ENCODE measurements around the gene BTBD9. TPM values are rescaled to one million over a fixed set of nuclear protein-coding genes. Genes with fewer than 3 reads are reported as not detected.

The BTBD9 gene
- total and polyA plus RNA-seq, 7 experiments from 2014 or later: 12.7 to 58.8 (median 37.8) TPM

DNA sequence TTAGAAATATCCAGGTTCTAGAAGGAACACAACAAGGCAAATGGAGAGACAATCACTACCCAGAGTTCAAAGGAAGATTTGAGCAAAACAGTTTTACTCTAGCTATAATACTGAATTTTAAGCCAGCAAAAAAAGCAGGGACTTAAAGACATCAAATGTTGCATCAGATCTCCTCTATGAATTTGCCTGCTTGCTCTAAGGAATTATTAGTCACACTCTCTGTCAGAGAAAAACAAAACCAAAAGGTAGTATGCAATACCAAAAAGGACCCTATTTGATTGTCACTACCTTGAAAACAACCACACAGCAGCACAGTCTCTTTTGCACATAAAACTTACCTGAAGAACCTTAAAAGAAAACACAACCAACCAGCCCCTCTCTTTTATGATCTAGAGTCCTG is 46.3 kb downstream of the BTBD9 start:
- no peaks in the 10 kb centered on the region for H3K9me3 Mint-ChIP-seq
- DNase-seq (no peak), ATAC-seq (no peak)
- peaks cover 0 to 24% (median 6%) of the 10 kb centered on the region in 3 experiments for H3K36me3 ChIP-seq (ENCODE audit: control insufficient read depth in 2 of 3, insufficient read depth in 3 of 3, low read length in 3 of 3)
- H3K27me3 Mint-ChIP-seq: no peaks in the 10 kb centered on the region
- peaks cover 7 to 65% (median 38%) of the 10 kb centered on the region in 5 donors for H3K36me3 Mint-ChIP-seq
- POLR2A ChIA-PET: no interaction called here
- no peaks in the 10 kb centered on the region for H3K27me3 ChIP-seq (ENCODE audit: control insufficient read depth in 2 of 2, insufficient read depth in 2 of 2, low read length in 2 of 2)
- CTCF ChIA-PET: no interaction called here
- H3K27ac Mint-ChIP-seq: no peak overlapping the region
- H3K4me3 Mint-ChIP-seq: no peak overlapping the region
- no peak overlapping the region for H3K27ac ChIP-seq (ENCODE audit: low read depth, low read length)
- H3K4me3 ChIP-seq (ENCODE audit: low read length): no peak overlapping the region
- intact Hi-C loops (cut with micrococcal nuclease): no loop called here
- H3K9me3 ChIP-seq (ENCODE audit: control insufficient read depth in 2 of 3, low read length in 3 of 3): no peaks in the 10 kb centered on the region
- no peaks in the 10 kb centered on the region for H3K4me1 ChIP-seq (ENCODE audit: control insufficient read depth in 2 of 2, insufficient read depth in 2 of 2, low read length in 2 of 2)
- peaks cover 0 to 11% (median 2%) of the 10 kb centered on the region in 7 donors for H3K4me1 Mint-ChIP-seq

DNA sequence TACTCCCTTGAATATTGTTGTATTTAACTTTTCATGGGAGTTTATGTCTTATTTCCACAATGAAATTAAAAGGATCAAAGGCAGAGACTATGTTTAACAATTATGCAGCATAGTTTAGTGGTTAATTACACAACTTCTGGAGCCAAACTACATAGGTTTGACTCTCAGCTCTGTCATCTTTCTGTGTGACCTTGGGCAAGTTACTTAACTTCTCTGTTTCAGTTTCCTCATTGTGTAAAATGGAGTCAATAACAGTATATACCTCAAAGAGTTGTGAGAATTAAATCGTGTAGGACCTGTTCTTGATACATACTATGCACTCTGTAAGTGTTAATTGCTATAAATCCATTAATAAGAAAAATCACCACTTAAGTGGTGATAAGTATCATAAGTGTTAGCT is 48.3 kb downstream of the BTBD9 start:
- intact Hi-C loops (cut with micrococcal nuclease): no loop called here
- H3K36me3 Mint-ChIP-seq: peaks cover 3 to 64% (median 27%) of the 10 kb centered on the region in 5 donors

DNA sequence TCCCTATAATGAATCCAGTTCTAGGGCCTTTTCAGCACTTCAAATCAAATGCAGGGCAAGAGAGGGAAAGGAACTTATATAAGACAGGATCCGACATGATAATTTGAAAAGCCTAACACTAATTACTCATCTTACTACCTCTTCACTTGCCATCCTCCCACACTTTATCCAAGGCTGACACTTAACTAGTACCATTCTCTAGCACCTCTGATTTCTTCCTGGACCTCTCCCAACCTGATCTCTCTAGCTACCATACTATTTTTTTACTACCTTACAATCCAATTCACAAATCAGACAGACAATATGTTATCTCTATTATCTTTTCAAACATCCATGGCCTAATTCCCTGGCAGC is 50.4 kb downstream of the BTBD9 start:
- Mint-ChIP-seq H3K9me3 (no peaks in the 10 kb centered on the region), H3K27me3 (no peaks in the 10 kb centered on the region), H3K36me3 (peaks cover 0 to 53% (median 24%) of the 10 kb centered on the region in 5 donors), H3K4me1 (peaks cover 0 to 5% (median 0%) of the 10 kb centered on the region in 7 donors), H3K27ac (no peak overlapping the region), H3K4me3 (no peak overlapping the region)
- Histone ChIP-seq H3K27ac (ENCODE audit: low read depth, low read length) (no peak overlapping the region), H3K9me3 (ENCODE audit: control insufficient read depth in 2 of 3, low read length in 3 of 3) (no peaks in the 10 kb centered on the region), H3K4me3 (ENCODE audit: low read length) (no peak overlapping the region), H3K4me1 (ENCODE audit: control insufficient read depth in 2 of 2, insufficient read depth in 2 of 2, low read length in 2 of 2) (no peaks in the 10 kb centered on the region), H3K27me3 (ENCODE audit: control insufficient read depth in 2 of 2, insufficient read depth in 2 of 2, low read length in 2 of 2) (no peaks in the 10 kb centered on the region), H3K36me3 (ENCODE audit: control insufficient read depth in 2 of 3, insufficient read depth in 3 of 3, low read length in 3 of 3) (peaks cover 0 to 28% (median 9%) of the 10 kb centered on the region in 3 experiments)
- ATAC-seq (no peak), DNase-seq (no peak)
- ChIA-PET POLR2A (no interaction called here), CTCF (no interaction called here)
- intact Hi-C loops (cut with micrococcal nuclease): no loop called here

More for the DNA sequence above, 48.3 kb downstream of the BTBD9 start:
- no peaks in the 10 kb centered on the region for H3K9me3 ChIP-seq (ENCODE audit: control insufficient read depth in 2 of 3, low read length in 3 of 3)
- ChIA-PET POLR2A (no interaction called here), CTCF (no interaction called here)
- H3K27me3 Mint-ChIP-seq: no peaks in the 10 kb centered on the region
- H3K4me3 ChIP-seq (ENCODE audit: low read length): no peak overlapping the region
- no peaks in the 10 kb centered on the region for H3K9me3 Mint-ChIP-seq
- DNase-seq (no peak), ATAC-seq (no peak)
- peaks cover 0 to 28% (median 9%) of the 10 kb centered on the region in 3 experiments for H3K36me3 ChIP-seq (ENCODE audit: control insufficient read depth in 2 of 3, insufficient read depth in 3 of 3, low read length in 3 of 3)
- H3K27ac Mint-ChIP-seq: no peak overlapping the region
- H3K4me1 Mint-ChIP-seq: peaks cover 0 to 6% (median 2%) of the 10 kb centered on the region in 7 donors
- H3K4me1 ChIP-seq (ENCODE audit: control insufficient read depth in 2 of 2, insufficient read depth in 2 of 2, low read length in 2 of 2): no peaks in the 10 kb centered on the region
- H3K27ac ChIP-seq (ENCODE audit: low read depth, low read length): no peak overlapping the region
- H3K27me3 ChIP-seq (ENCODE audit: control insufficient read depth in 2 of 2, insufficient read depth in 2 of 2, low read length in 2 of 2): no peaks in the 10 kb centered on the region
- H3K4me3 Mint-ChIP-seq: no peak overlapping the region

DNA sequence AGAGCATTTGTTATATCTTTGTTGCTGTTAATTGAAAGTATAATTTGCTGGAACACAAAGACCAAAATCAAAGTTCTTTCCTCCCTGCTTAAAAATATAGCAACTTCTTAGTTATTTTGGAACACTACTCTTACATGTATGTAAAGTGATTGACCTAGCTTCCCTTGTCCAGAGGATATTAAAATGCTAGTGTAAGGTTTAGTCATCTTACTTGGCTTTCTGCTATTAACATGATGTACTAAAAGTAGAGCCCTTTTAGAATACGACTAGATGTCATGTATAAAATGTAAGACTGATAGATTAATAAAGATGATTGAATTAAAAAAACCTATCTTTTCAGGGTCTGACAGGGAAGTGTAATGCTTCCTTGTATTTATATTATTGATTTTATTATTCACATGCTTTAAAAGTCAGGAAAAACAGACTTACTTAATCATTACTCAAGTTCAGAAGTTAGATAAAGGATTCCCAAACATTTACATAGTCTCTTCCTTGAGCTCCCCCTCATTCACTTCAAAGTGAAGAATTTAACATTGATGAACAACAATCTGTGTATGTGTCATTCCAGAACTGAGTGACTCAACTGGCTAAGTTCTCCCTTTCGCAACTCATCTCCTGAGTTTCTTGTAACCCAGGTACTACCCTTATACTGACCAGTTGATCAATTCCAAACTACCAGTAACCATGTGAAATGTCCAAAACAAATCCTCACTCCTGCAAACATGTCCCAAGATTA is 50.9 kb downstream of the BTBD9 start:
- DNase-seq: no peak
- Mint-ChIP-seq H3K36me3 (peaks cover 0 to 50% (median 23%) of the 10 kb centered on the region in 5 donors), H3K9me3 (no peaks in the 10 kb centered on the region), H3K4me1 (peaks cover 0 to 5% (median 0%) of the 10 kb centered on the region in 7 donors), H3K4me3 (no peak overlapping the region), H3K27ac (no peak overlapping the region), H3K27me3 (no peaks in the 10 kb centered on the region)
- peaks cover 0 to 23% (median 9%) of the 10 kb centered on the region in 3 experiments for H3K36me3 ChIP-seq (ENCODE audit: control insufficient read depth in 2 of 3, insufficient read depth in 3 of 3, low read length in 3 of 3)
- intact Hi-C loops (cut with micrococcal nuclease): no loop called here
- no peak overlapping the region for H3K4me3 ChIP-seq (ENCODE audit: low read length)
- ChIA-PET CTCF (no interaction called here), POLR2A (no interaction called here)
- H3K4me1 ChIP-seq (ENCODE audit: control insufficient read depth in 2 of 2, insufficient read depth in 2 of 2, low read length in 2 of 2): no peaks in the 10 kb centered on the region
- H3K9me3 ChIP-seq (ENCODE audit: control insufficient read depth in 2 of 3, low read length in 3 of 3): no peaks in the 10 kb centered on the region
- no peaks in the 10 kb centered on the region for H3K27me3 ChIP-seq (ENCODE audit: control insufficient read depth in 2 of 2, insufficient read depth in 2 of 2, low read length in 2 of 2)
- ATAC-seq: no peak
- H3K27ac ChIP-seq (ENCODE audit: low read depth, low read length): no peak overlapping the region

DNA sequence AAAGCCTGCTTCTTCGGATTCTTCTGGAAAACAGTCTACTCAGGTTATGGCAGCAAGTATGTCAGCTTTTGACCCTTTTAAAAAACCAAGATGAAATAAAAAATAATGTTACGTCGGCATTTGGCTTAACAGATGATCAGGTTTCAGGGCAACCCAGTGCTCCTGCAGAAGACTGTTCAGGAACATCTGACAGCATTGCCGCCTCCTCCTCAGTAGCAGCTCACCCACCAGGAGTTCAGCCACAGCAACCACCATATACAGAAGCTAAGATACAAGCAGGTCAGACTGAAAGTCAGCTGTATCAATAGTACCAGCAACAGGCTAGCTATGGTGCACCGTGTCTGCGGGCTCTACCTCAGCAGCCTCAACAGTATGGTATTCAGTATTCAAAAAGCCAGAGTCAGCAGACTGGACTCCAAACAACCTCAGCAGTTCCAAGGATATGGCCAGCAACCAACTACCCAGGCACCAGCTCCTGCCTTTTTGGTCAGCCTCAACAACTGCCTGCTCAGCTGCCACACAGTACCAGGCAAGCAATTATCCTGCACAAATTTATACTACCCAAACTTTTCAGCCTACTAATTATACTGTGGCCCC is 51.9 kb downstream of the BTBD9 start:
- Histone ChIP-seq H3K36me3 (ENCODE audit: control insufficient read depth in 2 of 3, insufficient read depth in 3 of 3, low read length in 3 of 3) (peaks cover 0 to 20% (median 9%) of the 10 kb centered on the region in 3 experiments), H3K27ac (ENCODE audit: low read depth, low read length) (no peak overlapping the region), H3K4me3 (ENCODE audit: low read length) (no peak overlapping the region), H3K9me3 (ENCODE audit: control insufficient read depth in 2 of 3, low read length in 3 of 3) (no peaks in the 10 kb centered on the region), H3K4me1 (ENCODE audit: control insufficient read depth in 2 of 2, insufficient read depth in 2 of 2, low read length in 2 of 2) (no peaks in the 10 kb centered on the region), H3K27me3 (ENCODE audit: control insufficient read depth in 2 of 2, insufficient read depth in 2 of 2, low read length in 2 of 2) (no peaks in the 10 kb centered on the region)
- Mint-ChIP-seq H3K27me3 (no peaks in the 10 kb centered on the region), H3K4me1 (peaks cover 0 to 5% (median 0%) of the 10 kb centered on the region in 7 donors), H3K36me3 (peaks cover 0 to 45% (median 17%) of the 10 kb centered on the region in 5 donors), H3K4me3 (no peak overlapping the region), H3K27ac (no peak overlapping the region), H3K9me3 (no peaks in the 10 kb centered on the region)
- POLR2A ChIA-PET: no interaction called here
- DNase-seq (no peak), ATAC-seq (no peak)
- CTCF ChIA-PET: no interaction called here
- intact Hi-C loops (cut with micrococcal nuclease): no loop called here

DNA sequence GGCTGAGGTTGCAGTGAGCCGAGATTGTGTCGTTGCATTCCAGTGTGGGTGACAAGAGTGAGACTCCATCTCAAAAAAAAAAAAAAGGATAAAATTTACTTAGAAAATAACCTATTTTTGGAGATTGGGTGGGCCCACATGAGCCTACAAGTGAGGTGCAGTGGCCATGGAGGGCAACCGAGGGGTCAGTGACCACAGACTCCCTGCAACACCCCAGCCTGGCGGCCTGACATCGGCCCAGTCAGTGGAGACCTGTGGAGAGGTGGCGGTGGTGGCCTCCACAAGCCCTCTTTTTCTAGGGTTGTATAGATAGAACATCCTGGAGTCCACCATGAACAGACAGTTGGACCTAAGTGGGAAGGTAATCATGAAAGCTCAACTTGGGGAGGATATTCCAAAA is 52.7 kb downstream of the BTBD9 start:
- no peaks in the 10 kb centered on the region for H3K27me3 ChIP-seq (ENCODE audit: control insufficient read depth in 2 of 2, insufficient read depth in 2 of 2, low read length in 2 of 2)
- no peak overlapping the region for H3K27ac Mint-ChIP-seq
- no peak overlapping the region for H3K4me3 ChIP-seq (ENCODE audit: low read length)
- POLR2A ChIA-PET: no interaction called here
- DNase-seq (no peak), ATAC-seq (no peak)
- H3K27ac ChIP-seq (ENCODE audit: low read depth, low read length): no peak overlapping the region
- CTCF ChIA-PET: no interaction called here
- no peaks in the 10 kb centered on the region for H3K27me3 Mint-ChIP-seq
- peaks cover 0 to 41% (median 11%) of the 10 kb centered on the region in 5 donors for H3K36me3 Mint-ChIP-seq
- H3K4me3 Mint-ChIP-seq: no peak overlapping the region
- H3K9me3 ChIP-seq (ENCODE audit: control insufficient read depth in 2 of 3, low read length in 3 of 3): no peaks in the 10 kb centered on the region
- no peaks in the 10 kb centered on the region for H3K4me1 ChIP-seq (ENCODE audit: control insufficient read depth in 2 of 2, insufficient read depth in 2 of 2, low read length in 2 of 2)
- intact Hi-C loops (cut with micrococcal nuclease): no loop called here
- no peaks in the 10 kb centered on the region for H3K9me3 Mint-ChIP-seq
- peaks cover 0 to 5% (median 0%) of the 10 kb centered on the region in 7 donors for H3K4me1 Mint-ChIP-seq
- peaks cover 0 to 13% (median 4%) of the 10 kb centered on the region in 3 experiments for H3K36me3 ChIP-seq (ENCODE audit: control insufficient read depth in 2 of 3, insufficient read depth in 3 of 3, low read length in 3 of 3)

All from naive thymus-derived CD4-positive, alpha-beta T cell (primary cell).